ENCODE data around the gene UBE2C.
A peak's percentile ranks its signal among the peaks of the same experiment; 100 is the strongest.
"Not testable (repeated sequence)": the region's sequence is repeated elsewhere in the genome, so short reads cannot be mapped to it uniquely, and the experiment has no call there.

The UBE2C gene

DNA sequence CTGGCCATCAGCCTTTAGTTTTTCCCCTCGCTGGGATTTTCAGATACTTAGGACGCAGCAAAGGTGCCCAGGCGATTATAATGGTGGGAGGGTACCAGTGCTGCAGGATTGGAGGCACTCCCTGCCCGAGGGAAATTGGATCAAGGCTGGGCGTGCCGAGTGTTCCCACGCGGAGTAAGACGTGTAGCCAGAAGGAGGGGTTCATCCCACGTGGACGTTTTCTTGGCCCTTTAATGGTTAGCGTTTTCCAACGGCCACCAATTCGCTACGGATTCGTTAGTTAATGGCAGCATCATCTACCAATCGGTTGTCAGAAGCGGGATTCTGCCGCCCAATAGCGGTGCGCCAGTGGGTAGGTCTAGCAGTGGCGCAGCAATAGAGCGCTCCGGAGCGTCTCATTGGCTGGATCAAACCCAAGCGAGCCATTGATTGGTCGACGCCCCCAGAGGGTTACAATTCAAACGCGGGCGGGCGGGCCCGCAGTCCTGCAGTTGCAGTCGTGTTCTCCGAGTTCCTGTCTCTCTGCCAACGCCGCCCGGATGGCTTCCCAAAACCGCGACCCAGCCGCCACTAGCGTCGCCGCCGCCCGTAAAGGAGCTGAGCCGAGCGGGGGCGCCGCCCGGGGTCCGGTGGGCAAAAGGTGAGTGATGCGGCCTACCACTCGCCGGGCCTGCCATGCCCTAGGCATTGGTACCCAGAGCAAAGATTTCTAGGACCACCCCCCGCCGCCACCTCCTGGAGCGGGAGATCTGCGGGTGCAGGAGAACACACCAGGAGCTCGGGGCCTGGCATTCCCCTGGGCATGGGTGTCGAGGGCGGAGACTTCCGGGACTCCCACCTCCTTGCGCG is at the start of gene UBE2C:
Gene UBE2C, plus strand, starts transcription at position 488 of the 849 bp plus-strand sequence. Its CDS starts 52 bp downstream, at position 540.
- DNase-seq: peak; percentile 85

DNA sequence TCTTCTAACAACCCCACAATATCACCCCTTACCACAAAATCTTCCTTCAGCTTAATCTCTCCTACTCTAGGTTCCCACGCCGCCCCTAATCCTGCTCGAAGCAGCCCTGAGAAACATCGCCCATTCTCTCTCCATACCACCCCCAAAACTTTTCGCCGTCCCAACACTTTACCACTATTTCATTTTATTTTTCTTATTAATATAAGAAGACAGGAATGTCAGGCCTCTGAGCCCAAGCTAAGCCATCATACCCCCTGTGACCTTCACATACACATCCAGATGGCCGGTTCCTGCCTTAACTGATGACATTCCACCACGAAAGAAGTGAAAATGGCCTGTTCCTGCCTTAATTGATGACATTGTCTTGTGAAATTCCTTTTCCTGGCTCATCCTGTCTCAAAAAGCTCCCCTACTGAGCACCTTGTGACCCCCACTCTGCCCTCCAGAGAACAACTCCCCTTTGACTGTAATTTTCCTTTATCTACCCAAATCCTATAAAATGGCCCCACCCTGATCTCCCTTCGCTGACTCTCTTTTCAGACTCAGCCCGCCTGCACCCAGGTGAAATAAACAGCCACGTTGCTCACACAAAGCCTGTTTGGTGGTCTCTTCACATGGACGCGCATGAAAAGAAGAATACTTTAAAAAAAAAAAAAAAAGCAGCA is 47.7 kb upstream of the UBE2C start:
- not testable (repeated sequence) for DNase-seq

DNA sequence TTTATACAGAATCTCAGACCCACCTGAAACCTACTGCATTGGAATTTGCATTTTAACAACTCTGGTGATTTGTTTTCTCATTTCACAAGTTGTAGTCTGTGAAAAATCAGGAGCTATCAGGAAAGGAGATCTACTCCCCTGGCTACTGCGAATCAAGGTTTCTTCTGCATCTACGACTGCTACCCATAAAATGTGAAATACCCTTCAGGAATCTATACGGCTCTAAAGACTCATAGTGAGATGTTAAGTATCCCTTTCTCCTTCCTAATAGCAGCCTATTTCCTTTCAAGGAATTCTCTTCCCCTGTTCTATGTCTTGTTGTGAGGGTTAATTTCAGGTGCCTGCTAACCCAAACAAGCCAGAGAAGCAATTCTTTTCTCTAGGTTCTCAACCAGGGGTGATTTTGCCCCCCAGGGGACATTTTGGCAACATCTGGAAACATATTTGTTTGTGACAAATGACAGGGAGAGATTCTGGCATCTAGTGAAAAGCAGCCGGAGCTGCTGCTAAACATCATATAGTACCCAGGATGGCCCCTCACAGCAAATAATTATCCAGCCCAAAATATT is 47.1 kb upstream of the UBE2C start:
- DNase-seq: no peak

DNA sequence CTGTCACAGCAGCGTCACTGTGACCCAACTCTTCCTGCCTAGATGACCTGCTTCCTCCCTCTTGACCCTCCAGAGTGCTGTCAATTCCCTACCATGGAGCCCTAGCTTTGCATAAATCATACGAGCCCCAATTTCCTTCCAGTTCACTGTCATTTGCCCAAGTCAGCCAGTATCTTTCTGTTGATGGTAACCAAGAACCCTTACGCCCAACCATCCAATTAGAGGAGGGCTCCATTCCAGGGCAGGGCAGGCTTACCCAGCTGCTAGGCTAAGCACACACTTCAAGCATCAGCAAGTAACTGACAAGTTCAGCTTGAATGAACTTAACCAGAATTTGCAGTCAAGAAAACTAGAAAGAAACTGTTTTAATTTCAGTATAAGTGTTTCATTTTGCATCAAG is 46.5 kb upstream of the UBE2C start:
- DNase-seq: no peak

DNA sequence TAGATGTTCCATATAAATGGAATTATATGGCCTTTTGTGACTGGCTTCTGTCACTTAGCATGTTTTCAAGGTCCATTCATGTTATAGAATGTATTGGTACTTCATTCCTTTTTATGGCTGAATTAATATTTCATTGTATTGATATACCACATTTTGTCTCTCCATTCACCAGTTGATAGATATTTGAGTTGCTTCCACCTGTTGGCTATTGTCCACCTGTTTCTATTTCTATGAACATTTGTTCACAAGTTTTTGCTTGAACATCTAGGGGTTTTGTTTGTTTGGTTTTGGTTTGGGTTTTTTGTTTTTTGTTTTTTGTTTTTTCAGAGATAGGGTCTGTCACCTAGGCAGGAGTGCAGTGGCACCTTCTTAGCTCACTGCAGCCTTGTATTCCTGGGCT is 44.0 kb upstream of the UBE2C start:
- no peak for DNase-seq

DNA sequence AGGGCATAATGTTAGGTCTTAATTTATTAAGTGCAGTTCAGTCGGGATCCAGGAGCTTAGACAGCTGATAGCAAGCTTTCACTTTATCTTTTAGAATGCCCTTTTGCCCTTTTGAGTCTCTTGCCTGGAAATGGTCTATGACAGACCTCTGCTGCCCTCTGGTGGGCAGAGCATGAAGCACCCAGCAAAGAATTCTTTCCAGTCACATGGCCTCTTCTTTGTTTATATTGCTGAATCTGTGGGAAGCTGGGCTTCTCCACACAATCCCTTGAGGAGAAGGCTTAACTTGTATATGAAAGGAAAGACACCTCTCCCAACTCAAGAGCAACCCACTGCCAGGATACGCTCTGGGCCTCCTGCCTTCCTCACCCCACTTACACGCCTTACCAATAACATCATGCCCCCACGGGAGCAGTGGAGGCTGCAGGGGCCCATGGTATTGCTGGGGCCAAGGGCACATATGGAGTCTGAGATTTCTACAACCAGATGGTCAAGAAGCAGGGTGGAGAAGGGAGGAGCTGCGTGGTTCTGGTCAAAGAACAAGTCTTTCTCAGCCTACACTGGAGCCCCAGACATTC is 41.2 kb upstream of the UBE2C start:
- peak; percentile 76 for DNase-seq

DNA sequence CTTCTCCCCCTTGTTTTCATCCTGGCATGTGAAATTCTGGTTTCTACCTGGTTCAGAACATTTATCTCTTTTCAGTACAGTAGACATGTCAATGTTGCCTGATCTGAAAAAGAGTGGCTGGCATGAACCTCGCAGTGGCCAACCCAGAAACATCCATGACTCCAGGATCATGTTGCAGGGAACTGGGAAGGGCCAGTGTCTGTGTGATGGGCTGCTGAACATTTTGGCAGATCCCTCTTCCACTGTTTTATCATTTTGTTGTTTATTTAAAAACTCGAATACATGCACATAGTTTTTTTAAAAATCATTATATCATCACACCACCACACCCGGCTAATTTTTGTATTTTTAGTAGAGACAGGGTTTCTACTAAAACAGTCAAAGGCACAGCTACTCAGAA is 39.8 kb upstream of the UBE2C start:
- DNase-seq: no peak

DNA sequence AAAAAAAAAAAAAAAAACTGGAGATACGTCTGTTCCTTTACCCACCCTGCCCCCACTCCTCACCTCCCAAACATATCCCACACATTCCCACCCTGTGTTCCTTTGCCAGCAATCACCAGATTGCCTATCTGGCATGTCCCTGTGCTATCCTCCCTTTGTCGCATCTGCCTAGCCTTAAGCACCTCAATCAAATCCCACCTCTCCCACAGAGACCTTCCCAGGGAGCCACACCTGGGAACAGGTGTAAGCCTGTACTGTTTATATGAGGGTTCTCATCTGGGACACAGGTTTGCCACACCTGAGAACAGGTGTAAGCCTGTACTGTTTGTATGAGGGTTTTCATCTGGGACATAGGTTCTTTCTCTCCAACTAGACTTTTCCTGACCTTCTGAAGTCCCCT is 37.5 kb upstream of the UBE2C start:
- DNase-seq: no peak

DNA sequence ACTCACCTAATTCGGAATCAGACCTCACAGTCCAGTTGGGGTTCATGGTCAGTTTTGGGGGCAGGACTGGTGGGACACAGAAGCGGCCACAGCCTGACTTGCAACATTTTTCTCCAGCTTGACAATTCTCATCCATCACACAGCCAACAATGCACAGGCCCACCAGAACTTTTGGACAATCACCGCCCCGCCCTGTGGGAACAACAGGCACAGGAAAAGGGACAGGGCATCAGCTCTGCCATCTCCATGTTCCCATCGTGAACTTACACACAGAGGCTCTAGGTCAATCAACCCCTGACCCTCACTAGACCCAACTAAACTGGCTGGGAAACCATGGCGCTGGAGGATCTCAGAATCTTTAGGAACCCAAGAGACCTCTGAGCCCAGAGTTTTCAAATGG is 37.0 kb upstream of the UBE2C start:
- DNase-seq: no peak

DNA sequence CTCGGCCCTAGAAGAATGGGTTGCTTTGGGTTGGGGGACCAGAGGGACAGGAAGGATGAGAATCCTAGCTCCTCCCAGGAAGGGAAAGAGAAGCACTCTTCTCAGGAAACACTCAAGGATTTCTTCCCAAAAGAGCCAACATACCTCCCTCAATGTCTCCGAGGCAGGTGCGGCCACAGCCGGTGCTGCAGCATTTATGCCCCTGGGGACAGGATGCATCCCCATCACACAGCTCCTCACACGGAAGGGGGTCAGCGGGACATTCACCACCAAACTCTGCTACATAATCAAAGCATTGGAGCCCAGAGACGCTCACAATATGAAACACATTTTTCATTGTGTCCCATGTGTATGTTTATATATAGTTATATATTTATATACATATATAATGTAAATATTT is 35.5 kb upstream of the UBE2C start:
- DNase-seq: no peak

DNA sequence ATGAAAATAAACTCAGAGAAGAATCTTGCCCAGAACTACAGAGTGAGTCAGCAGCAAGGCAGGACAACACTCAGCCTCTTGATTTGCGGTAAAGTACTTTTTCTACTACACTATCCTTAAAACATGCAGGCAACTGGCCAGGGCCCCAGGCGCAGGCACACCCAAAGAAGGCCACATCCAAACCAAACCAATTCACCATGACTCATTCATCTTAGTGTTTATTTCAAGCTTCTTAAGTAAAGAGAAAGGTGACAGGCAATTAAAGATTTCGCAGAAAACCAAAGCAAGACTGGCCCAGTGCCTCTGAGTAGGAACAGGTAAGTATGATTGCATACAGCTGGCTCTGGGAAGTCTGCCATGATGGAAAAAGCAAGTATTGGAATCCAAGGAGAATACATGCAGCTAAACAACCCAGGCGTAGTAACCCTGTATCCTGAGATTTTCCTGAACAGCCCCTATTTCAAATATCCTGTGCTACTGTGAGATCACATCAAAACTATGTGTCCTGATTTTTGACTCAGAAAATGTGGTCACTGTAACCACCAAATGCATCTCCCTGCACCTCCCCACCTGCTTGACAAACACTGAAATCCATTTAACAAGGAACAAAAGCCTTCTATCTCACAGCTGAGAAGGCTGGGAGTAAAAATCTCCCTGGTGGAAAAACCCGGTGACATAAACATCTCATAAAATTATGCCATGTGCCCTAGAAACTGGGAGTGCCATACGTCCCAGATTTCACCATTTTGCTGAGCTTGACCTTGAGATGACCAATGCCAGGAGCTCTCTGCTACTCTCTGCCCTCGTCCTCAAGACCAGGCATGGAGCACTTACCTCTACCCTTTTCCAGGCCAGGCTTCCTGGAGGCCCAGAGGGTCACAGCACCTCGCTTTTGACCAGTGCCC is 33.2 kb upstream of the UBE2C start:
- DNase-seq: no peak

DNA sequence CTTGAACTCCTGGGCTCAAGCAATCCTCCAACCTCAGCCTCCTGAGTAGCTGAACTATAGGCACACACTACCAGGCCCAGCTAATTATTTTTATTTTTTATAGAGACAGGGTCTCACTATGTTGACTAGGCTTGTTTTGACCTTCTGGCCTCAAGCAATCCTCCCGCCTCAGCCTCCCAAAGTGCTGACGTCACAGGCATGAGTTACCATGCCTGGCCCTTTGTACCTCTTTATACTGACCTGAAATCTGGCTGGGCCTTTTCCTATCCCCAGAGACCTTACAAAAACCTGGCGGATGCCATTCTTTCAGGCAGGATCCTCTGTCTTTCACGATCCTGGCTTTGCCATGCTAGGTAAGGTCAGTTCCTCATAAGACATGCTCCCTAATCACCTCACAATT is 32.3 kb upstream of the UBE2C start:
- DNase-seq: no peak

DNA sequence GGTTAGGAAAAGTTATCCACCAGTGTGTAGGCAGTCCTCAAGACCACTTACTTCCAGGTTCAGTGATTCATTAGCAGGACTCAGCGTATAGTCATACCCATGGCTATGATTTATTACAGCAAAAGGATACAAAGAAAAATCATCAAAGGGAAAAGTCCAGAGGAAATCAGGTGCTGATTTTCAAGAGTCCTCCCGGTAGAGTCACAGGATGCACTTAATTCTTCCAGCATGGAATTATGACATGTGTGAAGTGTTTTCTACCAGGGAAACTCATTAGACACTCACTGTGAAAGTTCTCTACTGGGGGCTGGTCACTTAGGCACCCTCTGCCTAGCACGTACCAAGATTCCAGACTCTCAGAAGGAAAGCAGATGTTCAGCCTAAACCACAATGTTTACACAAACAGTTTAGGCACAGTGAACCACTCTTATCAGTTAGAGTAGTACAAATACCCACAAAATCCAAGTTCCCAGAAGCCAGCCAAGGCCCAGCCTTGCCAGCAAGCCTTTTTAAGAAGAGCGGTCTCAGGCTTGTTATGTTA is 31.0 kb upstream of the UBE2C start:
- DNase-seq: no peak

DNA sequence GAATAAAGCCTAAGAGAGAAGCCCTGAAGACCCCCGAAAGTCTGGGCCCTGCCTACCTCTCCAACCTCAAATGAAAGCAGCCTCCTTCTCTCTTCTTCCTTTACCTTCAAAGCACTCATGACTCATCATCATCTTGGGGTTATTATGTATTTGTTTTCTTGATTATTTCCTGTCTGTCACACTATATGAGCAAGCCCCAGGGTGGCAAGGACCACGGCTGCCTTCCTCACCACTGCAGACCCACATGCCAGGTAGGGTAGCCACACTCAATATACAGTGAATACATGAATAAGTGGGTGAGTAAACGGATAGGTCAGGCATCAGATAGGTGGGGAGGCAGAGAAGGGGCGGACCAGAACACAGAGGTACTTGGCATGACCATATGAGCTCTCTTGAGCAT is 29.6 kb upstream of the UBE2C start:
- DNase-seq: no peak

DNA sequence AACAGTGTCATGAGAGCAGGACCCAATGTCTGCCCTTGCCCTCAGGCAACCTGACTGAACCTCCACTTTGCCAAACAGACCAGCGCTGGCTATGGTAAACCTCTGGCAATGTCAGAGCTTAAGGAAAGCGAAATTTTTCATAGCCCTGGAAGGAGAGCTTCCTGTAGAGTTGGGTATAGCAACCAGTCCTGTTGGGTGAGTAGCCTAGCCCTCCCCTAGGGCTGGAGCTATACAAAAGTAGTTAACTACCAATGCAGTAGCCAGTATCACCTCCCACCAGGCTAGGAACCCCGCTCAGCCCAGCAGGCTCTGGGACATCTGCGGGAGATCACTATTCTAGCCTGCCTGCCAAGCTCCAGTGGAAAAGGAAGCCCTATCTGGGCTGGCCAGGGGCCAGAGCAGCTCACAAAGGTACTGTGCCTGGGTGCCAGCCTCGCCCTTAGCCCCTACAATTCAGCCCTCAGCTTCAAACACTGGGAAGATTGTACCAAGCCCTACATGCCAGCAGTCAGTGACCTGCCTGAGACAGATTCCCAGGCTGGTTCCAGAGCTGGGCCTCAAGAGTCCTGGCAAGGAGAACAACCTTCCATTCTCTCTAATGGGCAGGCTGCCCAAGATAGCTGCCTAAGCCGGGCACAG is 28.7 kb upstream of the UBE2C start:
- no peak for DNase-seq

DNA sequence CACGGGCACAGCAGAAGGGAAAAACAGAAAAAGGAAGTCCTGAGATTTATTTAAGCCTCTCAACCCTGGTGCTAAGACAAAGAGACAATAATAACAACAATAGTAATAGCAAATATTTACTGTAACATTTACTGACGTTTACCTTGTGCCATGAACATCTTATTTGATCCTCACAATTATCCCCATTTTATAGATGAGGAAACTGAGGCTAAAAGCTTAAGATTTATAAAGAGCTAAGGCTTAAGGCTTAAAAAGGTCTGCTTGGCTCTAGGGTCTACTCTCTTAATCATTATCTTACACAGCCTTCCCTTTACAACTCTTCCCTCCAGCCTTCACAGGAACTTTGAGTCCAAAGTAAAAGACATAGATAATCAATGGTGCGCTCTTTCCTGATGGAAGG is 24.1 kb upstream of the UBE2C start:
- no peak for DNase-seq

DNA sequence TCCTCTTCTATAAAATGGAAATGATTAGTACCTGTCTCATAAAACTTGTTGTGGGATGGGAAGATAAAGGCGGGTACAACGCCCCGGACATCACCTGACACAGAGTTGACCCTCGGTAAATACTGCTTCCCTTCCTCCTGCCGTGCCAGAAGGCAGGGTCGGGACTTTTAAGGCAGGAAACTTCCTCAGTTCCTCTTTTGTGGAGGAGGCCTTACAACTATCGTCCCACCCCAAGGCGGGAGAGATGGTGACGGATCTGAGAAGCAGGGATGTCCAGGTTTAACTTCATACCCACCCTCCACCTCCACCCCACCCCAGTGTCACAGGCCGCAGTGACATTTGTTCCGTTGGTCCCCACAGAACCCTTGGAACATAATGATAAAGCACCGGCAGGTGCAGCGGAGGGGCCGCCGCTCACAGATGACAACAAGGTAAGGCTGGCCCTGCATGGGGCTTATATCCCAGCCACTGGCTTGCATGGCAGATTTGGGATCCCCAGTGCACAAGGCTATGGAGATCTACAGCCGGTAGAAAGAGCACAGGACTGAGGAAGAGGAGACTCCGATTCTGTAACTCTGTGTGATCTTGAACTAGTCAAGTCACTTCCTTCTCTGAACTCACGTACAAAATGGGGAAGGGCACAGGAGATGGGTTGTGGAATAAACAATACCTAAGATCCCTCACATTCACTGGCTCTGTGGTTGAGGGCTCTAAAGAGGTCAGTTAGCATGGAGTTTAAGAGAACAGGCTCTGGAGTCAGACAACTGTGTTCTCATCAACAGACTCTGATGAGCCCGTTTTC is 19.9 kb upstream of the UBE2C start:
- DNase-seq: no peak

DNA sequence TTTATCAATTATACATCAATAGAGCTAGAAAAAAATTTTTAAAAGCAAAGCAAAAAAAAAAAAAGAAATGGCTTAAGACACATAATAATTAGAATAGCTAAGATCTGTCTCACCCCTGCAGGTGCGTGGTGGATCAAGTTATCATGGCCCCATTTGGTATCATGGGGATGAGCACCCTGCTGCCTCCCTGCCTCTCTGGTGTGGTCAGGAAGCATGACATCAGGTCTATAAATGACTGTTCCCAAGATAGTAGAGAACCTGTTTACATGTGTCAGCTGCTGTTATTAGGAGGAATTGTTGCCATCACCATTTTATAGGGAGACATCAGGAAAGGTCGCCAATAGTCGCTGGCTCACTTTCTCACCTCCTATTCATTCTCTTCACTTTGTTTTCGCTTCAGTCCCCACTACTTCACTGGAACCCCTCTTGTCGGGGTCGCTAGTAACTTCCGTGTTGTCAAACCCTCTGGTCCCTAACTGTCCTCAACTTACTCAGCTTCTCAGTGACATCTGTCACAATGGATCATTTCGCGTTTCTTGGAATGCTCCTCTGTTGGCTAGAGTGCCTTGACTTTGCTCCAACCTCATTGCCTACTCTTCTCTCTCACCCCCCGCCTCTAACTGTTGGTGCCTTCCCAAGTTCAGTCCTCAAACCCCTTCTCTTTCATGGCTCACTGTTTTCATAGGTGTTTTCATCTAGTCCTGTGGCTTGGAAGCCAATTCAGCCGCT is 15.9 kb upstream of the UBE2C start:
- no peak for DNase-seq

DNA sequence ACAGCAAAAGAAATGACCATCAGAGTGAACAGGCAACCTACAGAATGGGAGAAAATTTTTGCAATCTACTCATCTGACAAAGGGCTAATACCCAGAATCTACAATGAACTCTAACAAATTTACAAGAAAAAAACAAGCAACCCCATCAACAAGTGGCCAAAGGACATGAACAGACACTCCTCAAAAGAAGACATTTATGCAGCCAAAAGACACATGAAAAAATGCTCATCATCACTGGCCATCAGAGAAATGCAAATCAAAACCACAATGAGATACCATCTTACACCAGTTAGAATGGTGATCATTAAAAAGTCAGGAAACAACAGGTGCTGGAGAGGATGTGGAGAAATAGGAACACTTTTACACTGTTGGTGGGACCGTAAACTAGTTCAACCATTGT is 14.9 kb upstream of the UBE2C start:
- DNase-seq: not testable (repeated sequence)

DNA sequence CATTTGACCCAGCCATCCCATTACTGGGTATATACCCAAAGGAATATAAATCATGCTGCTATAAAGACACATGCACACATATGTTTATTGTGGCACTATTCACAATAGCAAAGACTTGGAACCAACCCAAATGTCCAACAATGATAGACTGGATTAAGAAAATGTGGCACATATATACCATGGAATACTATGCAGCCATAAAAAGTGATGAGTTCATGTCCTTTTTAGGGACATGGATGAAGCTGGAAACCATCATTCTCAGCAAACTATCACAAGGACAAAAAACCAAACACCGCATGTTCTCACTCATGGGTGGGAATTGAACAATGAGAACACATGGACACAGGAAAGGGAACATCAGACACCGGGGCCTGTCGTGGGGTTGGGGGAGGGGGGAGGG is 14.5 kb upstream of the UBE2C start:
- not testable (repeated sequence) for DNase-seq

Measured in activated T-cell treated with anti-CD3 and anti-CD28 coated beads for 4 hours (primary cell).